Mesothelial cell of epicardium (in vitro differentiated cells): ENCODE results near the gene PGBD1. TPM values are rescaled to one million over a fixed set of nuclear protein-coding genes. Genes with fewer than 3 reads are reported as not detected.

Experiments used
- DNase-seq, 2 experiments: peaks; one replicate each; pipeline ENCODE4 v3.0.0; 2021; ENCODE audit warnings: low spot score in 2 of 2; ENCODE audit not compliant: unreplicated experiment in 2 of 2
- H3K27ac Mint-ChIP-seq: 2 replicates; pipeline ENCODE4 v1.8.0; 2021; ENCODE audit warnings: mixed read lengths
- H3K27me3 Mint-ChIP-seq: 2 replicates; pipeline ENCODE4 v1.8.0; 2021; ENCODE audit warnings: low read depth, mixed read lengths
- H3K36me3 Mint-ChIP-seq: 2 replicates; pipeline ENCODE4 v1.8.0; 2021; ENCODE audit warnings: mixed read lengths
- H3K4me1 Mint-ChIP-seq: 2 replicates; pipeline ENCODE4 v1.8.0; 2021; ENCODE audit warnings: mixed read lengths
- H3K4me3 Mint-ChIP-seq: 2 replicates; pipeline ENCODE4 v1.8.0; 2021; ENCODE audit warnings: mild to moderate bottlenecking, moderate library complexity, mixed read lengths
- H3K9me3 Mint-ChIP-seq: 2 replicates; pipeline ENCODE4 v1.8.0; 2021; ENCODE audit warnings: mixed read lengths
- total RNA-seq: library from RNA; stranded (reverse); gene quantifications from 3 replicates; pipeline ENCODE4 v1.2.1, GENCODE V29; 2021
- TF ChIP-seq, protein P1 (sequence below): fragments of 200-600 bp; sonication (generic); IDR thresholded peaks from one replicate; pipeline ENCODE4 v1.5.0; 2021; ENCODE audit warnings: antibody characterized with exemption; ENCODE audit not compliant: unreplicated experiment

PGBD1 gene
- total RNA-seq, 1 donor from 2014 or later: 9.4 TPM

DNA sequence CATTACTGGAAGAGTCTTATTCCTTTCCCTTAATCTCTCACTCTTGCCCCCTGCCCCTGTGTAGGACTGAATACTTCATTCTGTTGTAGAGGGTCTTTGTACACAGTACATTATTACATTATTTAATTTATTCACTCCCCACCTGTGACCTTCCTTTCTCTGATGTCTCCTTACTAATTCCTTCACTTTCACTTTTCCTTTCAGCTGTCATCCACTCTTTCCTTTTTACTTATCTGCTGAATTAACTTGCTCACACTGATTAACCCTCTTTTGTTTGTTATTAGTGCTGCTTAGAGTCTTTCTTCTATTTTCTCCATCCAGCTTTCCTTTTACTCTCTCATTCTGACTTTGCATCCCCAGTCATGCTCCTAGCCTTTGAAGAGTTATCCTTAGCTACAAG, 6.5 kb upstream of the PGBD1 start:
- no peak for DNase-seq
- no peak overlapping the region for H3K27ac Mint-ChIP-seq
- H3K36me3 Mint-ChIP-seq: peaks cover 36% of the 10 kb centered on the region
- no peaks in the 10 kb centered on the region for H3K9me3 Mint-ChIP-seq
- TF ChIP-seq, protein P1, sequence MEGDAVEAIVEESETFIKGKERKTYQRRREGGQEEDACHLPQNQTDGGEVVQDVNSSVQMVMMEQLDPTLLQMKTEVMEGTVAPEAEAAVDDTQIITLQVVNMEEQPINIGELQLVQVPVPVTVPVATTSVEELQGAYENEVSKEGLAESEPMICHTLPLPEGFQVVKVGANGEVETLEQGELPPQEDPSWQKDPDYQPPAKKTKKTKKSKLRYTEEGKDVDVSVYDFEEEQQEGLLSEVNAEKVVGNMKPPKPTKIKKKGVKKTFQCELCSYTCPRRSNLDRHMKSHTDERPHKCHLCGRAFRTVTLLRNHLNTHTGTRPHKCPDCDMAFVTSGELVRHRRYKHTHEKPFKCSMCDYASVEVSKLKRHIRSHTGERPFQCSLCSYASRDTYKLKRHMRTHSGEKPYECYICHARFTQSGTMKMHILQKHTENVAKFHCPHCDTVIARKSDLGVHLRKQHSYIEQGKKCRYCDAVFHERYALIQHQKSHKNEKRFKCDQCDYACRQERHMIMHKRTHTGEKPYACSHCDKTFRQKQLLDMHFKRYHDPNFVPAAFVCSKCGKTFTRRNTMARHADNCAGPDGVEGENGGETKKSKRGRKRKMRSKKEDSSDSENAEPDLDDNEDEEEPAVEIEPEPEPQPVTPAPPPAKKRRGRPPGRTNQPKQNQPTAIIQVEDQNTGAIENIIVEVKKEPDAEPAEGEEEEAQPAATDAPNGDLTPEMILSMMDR: no peak
- no peaks in the 10 kb centered on the region for H3K27me3 Mint-ChIP-seq
- no peaks in the 10 kb centered on the region for H3K4me1 Mint-ChIP-seq
- H3K4me3 Mint-ChIP-seq: no peak overlapping the region

DNA sequence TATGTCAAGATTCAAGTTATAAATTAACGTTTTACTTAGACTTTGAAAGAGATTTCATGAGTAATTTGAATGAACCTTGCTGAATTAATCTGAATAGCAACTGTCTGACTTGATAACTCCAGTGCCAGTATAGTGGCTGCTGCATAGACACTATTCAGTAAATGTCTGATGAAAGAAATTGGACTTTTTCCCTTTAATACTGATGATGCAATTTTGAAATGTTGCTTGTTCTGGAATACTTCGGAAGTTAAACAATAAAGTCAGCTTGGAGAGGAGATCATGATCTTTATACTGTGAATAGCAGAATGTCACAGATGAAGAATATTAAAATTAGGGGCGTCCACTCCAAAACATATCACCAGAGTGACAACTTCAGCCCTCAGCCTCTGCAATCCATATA, 3.6 kb upstream of the PGBD1 start:
- Mint-ChIP-seq H3K27me3 (no peaks in the 10 kb centered on the region), H3K27ac (no peak overlapping the region), H3K9me3 (peaks cover 7% of the 10 kb centered on the region)

DNA sequence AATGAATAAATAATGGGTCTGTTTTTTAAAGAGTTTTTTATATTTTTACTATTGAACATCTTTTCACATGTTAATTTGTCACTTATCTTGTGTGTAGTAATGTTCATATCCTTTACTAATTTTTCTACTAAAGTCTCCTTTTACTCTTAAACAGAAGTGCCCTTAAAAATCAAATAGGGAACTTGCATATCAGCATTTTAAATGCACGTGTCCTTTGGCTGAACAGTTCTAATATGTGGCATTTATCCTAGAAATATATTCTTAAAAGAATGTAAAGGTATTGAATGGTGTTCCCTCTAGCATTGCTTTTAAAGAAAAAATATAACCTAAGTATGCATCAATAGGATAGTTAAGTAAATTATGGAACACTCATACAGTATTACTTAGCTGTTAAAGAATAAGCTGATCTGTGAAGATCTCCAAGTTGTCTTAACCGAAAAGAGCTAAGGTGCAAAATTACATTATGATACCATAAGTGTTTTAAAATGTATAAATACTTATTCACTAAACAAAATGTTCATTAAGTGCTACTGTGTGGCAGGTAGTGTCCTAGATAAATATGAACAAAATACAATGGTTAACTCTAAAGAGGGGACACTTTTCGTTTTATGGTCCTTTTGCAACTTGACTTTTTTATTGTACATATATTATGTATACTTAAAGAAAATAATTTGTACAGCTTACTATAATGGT, 631 bp upstream of the PGBD1 start:
- Mint-ChIP-seq H3K4me3 (peak overlapping the region; percentile 92), H3K36me3 (peaks cover 26% of the 10 kb centered on the region), H3K27me3 (no peaks in the 10 kb centered on the region), H3K9me3 (peaks cover 10% of the 10 kb centered on the region), H3K27ac (no peak overlapping the region), H3K4me1 (peaks cover 11% of the 10 kb centered on the region)
- no peak for DNase-seq
- TF ChIP-seq, protein P1: no peak

More for the DNA sequence above, 3.6 kb upstream of the PGBD1 start:
- Mint-ChIP-seq H3K4me1 (peaks cover 11% of the 10 kb centered on the region), H3K36me3 (peaks cover 27% of the 10 kb centered on the region), H3K4me3 (no peak overlapping the region)
- TF ChIP-seq, protein P1: no peak
- no peak for DNase-seq

DNA sequence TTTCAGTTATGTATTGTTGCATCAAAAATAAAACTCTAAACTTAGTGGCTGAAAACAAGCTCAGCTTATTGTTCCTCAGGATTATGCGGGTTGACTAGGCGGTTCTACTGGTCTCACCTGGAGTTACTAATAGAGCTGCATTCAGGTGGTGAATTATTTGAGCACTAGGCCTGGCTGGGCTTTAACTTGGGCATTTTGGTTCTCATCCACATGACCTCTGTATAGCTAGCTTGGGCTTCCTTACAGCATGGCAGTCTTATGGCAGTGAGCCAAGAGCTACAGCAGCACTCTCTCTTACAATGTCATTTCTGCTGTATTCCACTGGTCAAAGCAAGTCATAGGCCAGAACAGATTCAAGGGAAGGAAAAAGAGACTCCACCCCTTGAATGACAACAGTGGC, 1.6 kb downstream of the PGBD1 start:
- Mint-ChIP-seq H3K4me1 (peaks cover 11% of the 10 kb centered on the region), H3K9me3 (peaks cover 10% of the 10 kb centered on the region), H3K36me3 (peaks cover 32% of the 10 kb centered on the region), H3K4me3 (peak overlapping the region; percentile 24), H3K27me3 (no peaks in the 10 kb centered on the region), H3K27ac (no peak overlapping the region)
- TF ChIP-seq, protein P1: no peak
- DNase-seq: no peak

DNA sequence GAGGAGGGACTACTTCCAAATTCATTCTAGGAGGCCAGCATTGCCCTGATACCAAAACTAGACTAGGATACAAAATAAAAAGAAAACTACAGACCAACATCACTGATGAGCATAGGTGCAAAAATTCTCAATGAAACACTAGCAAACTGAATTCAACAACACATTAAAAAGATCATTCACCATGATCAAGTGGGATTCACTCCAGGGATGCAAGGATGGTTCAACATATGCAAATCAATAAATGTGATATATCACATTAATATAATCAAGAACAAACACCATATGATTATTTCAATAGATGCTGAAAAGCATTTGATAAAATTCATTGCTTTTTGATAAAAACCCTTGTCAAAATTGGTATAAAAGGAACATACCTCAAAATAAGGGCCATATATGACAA, 10.2 kb downstream of the PGBD1 start:
- DNase-seq: no peak
- no peaks in the 10 kb centered on the region for H3K4me1 Mint-ChIP-seq
- H3K27ac Mint-ChIP-seq: no peak overlapping the region
- peaks cover 24% of the 10 kb centered on the region for H3K9me3 Mint-ChIP-seq
- TF ChIP-seq, protein P1: no peak
- H3K27me3 Mint-ChIP-seq: no peaks in the 10 kb centered on the region
- H3K4me3 Mint-ChIP-seq: no peak overlapping the region
- H3K36me3 Mint-ChIP-seq: peaks cover 57% of the 10 kb centered on the region
